Fibroblast of lung (primary cell): ENCODE data around the gene PROX2. TPM values are rescaled to one million over a fixed set of nuclear protein-coding genes. Genes with fewer than 3 reads are reported as not detected.

Experiments used
- DNase-seq, 2 donors: peaks; one replicate each; pipeline versions ENCODE4 v3.0.0 to v3.0.0-alpha.2; 2010; ENCODE audit warnings: low read depth in 2 of 2
- H2AFZ ChIP-seq: 2 replicates; pipeline ENCODE4 v1.5.1; 2012; ENCODE audit warnings: low read length, control low read depth, inconsistent platforms
- H3K27ac ChIP-seq: 2 replicates; pipeline ENCODE4 v1.5.1; 2011; ENCODE audit warnings: low read length, control low read depth; ENCODE audit not compliant: insufficient read depth
- H3K27me3 ChIP-seq: 2 replicates; pipeline ENCODE4 v1.5.1; 2011; ENCODE audit warnings: mild to moderate bottlenecking, low read length; ENCODE audit not compliant: control insufficient read depth, insufficient read depth
- H3K36me3 ChIP-seq: 2 replicates; pipeline ENCODE4 v1.5.1; 2011; ENCODE audit warnings: low read length; ENCODE audit not compliant: control insufficient read depth, insufficient read depth
- H3K4me1 ChIP-seq: 2 replicates; pipeline ENCODE4 v1.5.1; 2011; ENCODE audit warnings: low read length; ENCODE audit not compliant: control insufficient read depth, insufficient read depth; ENCODE audit errors: extremely low read depth
- H3K4me2 ChIP-seq: 2 replicates; pipeline ENCODE4 v1.5.1; 2011; ENCODE audit warnings: low read length, control low read depth; ENCODE audit not compliant: insufficient read depth; ENCODE audit errors: extremely low read depth
- H3K4me3 ChIP-seq, 4 experiments: fragments of 200-600 bp in 1 of 4; sonication (generic) in 1 of 4; replicated peaks in 1 of 4; 2 replicates each; pipeline ENCODE4 v1.5.1; 2011 to 2016; ENCODE audit warnings: low read length in 4 of 4, low read depth in 3 of 4, mild to moderate bottlenecking in 3 of 4, control low read depth in 2 of 4, inconsistent platforms in 1 of 4, mixed read lengths in 1 of 4; ENCODE audit not compliant: insufficient read depth in 1 of 4; ENCODE audit errors: control extremely low read depth in 1 of 4
- H3K79me2 ChIP-seq: 2 replicates; pipeline ENCODE4 v1.5.1; 2012; ENCODE audit warnings: mild to moderate bottlenecking, low read length, inconsistent platforms; ENCODE audit not compliant: control insufficient read depth, insufficient read depth
- H3K9ac ChIP-seq: 2 replicates; pipeline ENCODE4 v1.5.1; 2011; ENCODE audit warnings: mild to moderate bottlenecking, low read length, control low read depth; ENCODE audit not compliant: insufficient read depth
- H3K9me3 ChIP-seq: 2 replicates; pipeline ENCODE4 v1.5.1; 2012; ENCODE audit warnings: low read depth, low read length; ENCODE audit not compliant: control insufficient read depth, insufficient read depth
- H4K20me1 ChIP-seq: 2 replicates; pipeline ENCODE4 v1.5.1; 2011; ENCODE audit warnings: low read length; ENCODE audit not compliant: control insufficient read depth, insufficient read depth; ENCODE audit errors: extremely low read depth
- EZH2 ChIP-seq: IDR thresholded peaks from 2 replicates; pipeline ENCODE4 v1.5.1; 2012; ENCODE audit warnings: low read length, control low read depth, mild to moderate bottlenecking; ENCODE audit errors: missing control alignments
- polyA plus RNA-seq, 2 donors: library from polyadenylated mRNA; depleted of rRNA in 1 of 2; stranded (reverse) in 1 of 2; unstranded in 1 of 2; fragments of >200 nt; gene quantifications; 2 replicates each; pipeline ENCODE4 v1.2.1, GENCODE V29; 2011 to 2012; ENCODE audit warnings: missing spikeins in 1 of 2
- total RNA-seq: library from RNA; depleted of rRNA; stranded (reverse); fragments of >200 nt; gene quantifications from 2 replicates; pipeline ENCODE4 v1.2.1, GENCODE V29; 2014
- TF ChIP-seq, protein P1 (sequence below), 2 donors: IDR thresholded peaks in 1 of 2; conservative IDR thresholded peaks in 1 of 2; 1 replicate in 1 of 2; 2 replicates in 1 of 2; pipeline ENCODE4 v1.5.1; 2011 to 2012; ENCODE audit warnings: low read length in 2 of 2, control low read depth in 1 of 2, inconsistent platforms in 1 of 2, low read depth in 1 of 2, mild to moderate bottlenecking in 1 of 2

PROX2 gene
- total and polyA plus RNA-seq, 2 donors (not counting 1 experiment from before 2014, with no cell fraction given) = 0.01 TPM; not detected in 1

DNA sequence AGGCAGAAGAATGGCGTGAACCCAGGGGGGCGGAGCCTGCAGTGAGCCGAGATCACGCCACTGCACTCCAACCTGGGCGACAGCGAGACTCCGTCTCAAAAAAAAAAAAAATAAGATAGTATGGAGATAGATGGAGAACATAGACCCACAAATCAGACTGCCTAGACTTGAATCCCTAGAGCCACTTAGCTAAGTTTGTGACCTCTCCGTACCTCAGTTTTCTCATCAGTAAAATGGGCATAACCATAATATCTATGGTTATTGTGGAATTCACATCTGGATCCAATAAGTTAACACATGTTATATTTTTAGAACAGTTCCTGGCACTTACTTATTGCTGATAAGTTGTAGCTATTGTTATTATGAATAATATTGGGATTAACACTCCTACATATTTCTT is 7.2 kb downstream of the PROX2 start:
- no peak overlapping the region for H3K27ac ChIP-seq
- H2AFZ ChIP-seq = no peak overlapping the region
- no peaks in the 10 kb centered on the region for H4K20me1 ChIP-seq
- H3K4me2 ChIP-seq = no peak overlapping the region
- DNase-seq = no peak
- H3K9me3 ChIP-seq = no peaks in the 10 kb centered on the region
- peaks cover 7% of the 10 kb centered on the region for H3K27me3 ChIP-seq
- no peaks in the 10 kb centered on the region for H3K36me3 ChIP-seq
- H3K9ac ChIP-seq = no peak overlapping the region
- no peaks in the 10 kb centered on the region for H3K79me2 ChIP-seq
- TF ChIP-seq, protein P1, sequence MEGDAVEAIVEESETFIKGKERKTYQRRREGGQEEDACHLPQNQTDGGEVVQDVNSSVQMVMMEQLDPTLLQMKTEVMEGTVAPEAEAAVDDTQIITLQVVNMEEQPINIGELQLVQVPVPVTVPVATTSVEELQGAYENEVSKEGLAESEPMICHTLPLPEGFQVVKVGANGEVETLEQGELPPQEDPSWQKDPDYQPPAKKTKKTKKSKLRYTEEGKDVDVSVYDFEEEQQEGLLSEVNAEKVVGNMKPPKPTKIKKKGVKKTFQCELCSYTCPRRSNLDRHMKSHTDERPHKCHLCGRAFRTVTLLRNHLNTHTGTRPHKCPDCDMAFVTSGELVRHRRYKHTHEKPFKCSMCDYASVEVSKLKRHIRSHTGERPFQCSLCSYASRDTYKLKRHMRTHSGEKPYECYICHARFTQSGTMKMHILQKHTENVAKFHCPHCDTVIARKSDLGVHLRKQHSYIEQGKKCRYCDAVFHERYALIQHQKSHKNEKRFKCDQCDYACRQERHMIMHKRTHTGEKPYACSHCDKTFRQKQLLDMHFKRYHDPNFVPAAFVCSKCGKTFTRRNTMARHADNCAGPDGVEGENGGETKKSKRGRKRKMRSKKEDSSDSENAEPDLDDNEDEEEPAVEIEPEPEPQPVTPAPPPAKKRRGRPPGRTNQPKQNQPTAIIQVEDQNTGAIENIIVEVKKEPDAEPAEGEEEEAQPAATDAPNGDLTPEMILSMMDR (conservative IDR thresholded peaks at IDR 0.05 in 1 of 2, IDR thresholded peaks at IDR 0.05 in 1 of 2; ENCODE audit: low read depth in 1 of 2, low read length in 2 of 2) = no peak
- no peak for TF ChIP-seq EZH2
- no peak overlapping the region for H3K4me3 ChIP-seq
- H3K4me1 ChIP-seq = no peaks in the 10 kb centered on the region

DNA sequence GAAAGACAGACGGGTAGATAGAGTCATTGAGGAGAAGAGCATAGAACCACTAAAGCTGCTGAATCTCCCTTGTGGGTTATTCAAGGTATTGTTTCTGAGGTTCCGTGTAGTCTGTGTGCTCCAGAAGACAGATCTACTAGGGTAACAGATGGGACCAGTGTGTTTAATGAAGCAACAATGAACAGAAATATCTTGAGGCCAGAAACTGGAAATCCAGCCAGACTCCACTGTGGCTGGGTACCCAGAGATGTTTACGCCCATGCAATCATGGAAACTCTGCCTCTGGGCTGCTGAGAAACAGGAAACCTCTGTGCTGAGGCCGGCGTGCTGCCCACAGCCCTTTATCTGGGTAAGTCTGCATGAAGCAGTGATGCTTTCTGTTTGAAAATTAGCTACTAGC is 8.3 kb downstream of the PROX2 start:
- Histone ChIP-seq H2AFZ (peak overlapping the region; percentile 35), H3K27ac (no peak overlapping the region), H3K27me3 (peaks cover 7% of the 10 kb centered on the region), H3K9ac (no peak overlapping the region), H3K4me1 (no peaks in the 10 kb centered on the region), H3K79me2 (no peaks in the 10 kb centered on the region), H3K36me3 (no peaks in the 10 kb centered on the region), H3K4me3 (no peak overlapping the region), H3K9me3 (no peaks in the 10 kb centered on the region), H4K20me1 (no peaks in the 10 kb centered on the region), H3K4me2 (no peak overlapping the region)
- DNase-seq = peak in 1 of 2 donors; percentile 59
- no peak for TF ChIP-seq EZH2
- TF ChIP-seq, protein P1 (conservative IDR thresholded peaks at IDR 0.05 in 1 of 2, IDR thresholded peaks at IDR 0.05 in 1 of 2; ENCODE audit: low read depth in 1 of 2, low read length in 2 of 2) = no peak

DNA sequence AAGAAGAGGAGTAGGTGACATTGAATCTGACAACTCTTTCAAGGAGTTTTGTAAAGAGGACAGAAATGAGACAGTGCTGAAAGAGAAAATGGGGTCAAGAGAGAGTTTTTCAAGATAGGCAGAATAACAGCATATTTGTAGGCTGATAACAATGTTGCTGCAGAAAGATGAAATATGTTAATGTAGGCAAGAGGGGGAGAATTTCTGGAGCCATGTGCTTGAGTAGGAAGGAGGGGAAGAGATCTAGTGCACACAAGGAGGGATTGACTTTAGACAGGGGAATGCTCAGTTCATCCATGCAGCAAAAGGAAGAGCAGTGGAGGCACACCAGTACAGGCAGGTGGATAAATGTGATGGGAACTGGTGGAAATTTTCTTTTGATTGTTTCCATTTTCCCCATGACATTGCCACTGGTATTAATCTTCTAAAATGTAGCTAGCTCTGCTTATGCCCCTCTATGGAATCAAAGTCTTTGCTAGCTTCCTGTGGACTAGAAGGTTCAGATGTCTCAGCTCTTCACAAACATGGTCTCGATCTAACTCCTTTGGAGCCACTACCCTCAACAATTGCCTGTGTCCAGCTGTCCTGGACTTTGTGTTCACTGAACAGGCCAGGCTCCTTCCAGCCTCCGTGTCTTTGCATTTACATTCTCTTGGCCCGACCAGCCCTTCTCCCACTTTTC is 9.1 kb downstream of the PROX2 start:
- Histone ChIP-seq H3K4me1 (no peaks in the 10 kb centered on the region), H3K4me2 (peak overlapping the region; percentile 13), H3K27ac (no peak overlapping the region), H3K36me3 (no peaks in the 10 kb centered on the region), H4K20me1 (no peaks in the 10 kb centered on the region), H3K79me2 (no peaks in the 10 kb centered on the region), H3K9me3 (no peaks in the 10 kb centered on the region), H3K27me3 (peaks cover 5% of the 10 kb centered on the region), H3K9ac (no peak overlapping the region), H2AFZ (no peak overlapping the region), H3K4me3 (no peak overlapping the region)
- TF ChIP-seq, protein P1 (conservative IDR thresholded peaks at IDR 0.05 in 1 of 2, IDR thresholded peaks at IDR 0.05 in 1 of 2; ENCODE audit: low read depth in 1 of 2, low read length in 2 of 2) = no peak
- TF ChIP-seq EZH2 = no peak
- no peak for DNase-seq
